NCI-H1105 (cell line): Measurements from ENCODE around the gene TEKT4.
"Not testable (repeated sequence)": the region's sequence is repeated elsewhere in the genome, so short reads cannot be mapped to it uniquely, and the experiment has no call there.

Source experiments
- DNase-seq: peaks from one replicate; lab custom pipeline; 2025; lab: John Stamatoyannopoulos, UW

Gene TEKT4

DNA sequence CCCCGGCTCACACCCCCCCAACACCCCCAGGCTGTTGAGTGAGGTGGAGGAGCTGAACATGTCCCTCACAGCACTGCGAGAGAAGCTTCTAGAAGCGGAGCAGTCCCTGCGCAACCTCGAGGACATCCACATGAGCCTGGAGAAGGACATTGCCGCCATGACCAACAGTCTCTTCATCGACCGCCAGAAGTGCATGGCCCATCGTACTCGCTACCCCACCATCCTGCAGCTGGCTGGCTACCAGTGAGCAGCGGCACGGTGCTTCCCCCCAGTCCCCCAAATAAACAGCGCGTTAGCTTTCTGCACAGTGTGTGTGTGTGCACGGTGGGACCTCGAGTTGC lies 5.3 kb downstream of the TEKT4 start:
- DNase-seq = no peak

DNA sequence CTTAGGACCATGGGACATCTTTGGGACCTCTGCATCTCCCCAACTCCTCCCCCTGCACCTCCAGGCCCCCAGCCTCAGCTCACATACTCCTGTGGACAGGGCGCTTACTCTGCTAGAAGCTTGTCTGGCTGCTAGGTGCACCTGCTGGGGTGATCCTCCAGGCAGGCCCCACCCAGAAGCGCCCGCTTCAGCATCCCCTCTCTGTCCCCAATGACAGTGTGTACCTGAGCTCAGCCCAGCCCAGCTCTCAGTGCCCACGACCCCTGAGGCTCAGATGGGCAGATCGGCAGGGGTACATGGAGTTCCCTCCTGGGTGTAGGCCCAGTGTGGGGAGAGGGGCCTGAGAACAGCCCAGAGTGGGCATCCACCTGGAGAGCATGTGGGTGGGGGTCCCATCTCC lies 5.9 kb downstream of the TEKT4 start:
- DNase-seq = no peak

DNA sequence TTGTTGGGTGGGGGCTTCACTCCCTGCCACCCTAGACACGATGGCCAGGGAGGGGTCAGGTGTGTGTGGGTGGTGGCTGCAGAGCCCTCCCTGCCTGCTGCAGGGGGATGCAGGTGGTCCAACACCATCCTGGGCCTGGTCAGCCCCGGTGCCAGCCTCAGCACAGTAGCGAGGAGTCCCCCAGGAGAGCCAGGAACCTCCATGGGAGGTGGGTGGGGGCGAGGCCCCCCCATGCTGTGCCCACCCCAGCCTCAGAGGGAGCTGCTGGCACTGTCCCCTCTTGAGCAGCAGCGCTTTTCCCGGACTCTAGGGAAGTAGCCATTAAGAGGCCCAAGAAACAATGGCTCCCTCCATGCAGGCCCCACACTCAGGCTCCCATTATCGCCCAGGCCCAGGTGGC lies 7.3 kb downstream of the TEKT4 start:
- not testable (repeated sequence) for DNase-seq

DNA sequence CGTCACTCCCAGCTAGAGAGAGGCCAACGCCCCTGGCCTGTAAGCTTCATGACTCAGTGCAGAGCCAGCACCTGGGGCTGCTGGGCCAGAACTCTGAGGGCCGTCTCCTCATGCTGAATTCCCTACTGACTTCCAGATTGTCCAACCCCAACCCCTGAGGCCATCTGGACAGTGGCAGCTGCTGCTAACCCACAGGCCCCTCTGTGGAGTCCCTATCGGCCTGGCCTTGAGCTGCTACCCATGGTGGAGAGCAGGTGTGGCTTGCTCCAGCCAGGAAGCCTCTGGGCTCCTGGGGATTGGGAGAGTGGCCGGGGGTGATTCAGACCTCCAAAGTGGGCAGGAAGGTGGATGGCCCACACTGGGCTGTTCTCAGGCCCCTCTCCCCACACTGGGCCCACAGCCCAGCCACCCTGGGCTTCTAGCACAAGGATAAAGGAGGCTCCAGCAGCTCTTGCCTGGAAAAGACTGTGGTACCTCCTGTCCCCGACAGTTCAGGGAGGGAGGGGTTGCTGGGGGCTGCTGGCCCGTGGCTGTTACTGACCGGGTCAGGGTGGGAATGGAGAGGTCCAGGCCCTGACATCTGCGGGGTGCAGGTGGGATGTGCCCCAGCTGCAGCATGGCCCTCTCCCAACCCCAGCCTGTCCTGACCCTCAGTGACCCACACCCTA lies 8.2 kb downstream of the TEKT4 start:
- DNase-seq = no peak

DNA sequence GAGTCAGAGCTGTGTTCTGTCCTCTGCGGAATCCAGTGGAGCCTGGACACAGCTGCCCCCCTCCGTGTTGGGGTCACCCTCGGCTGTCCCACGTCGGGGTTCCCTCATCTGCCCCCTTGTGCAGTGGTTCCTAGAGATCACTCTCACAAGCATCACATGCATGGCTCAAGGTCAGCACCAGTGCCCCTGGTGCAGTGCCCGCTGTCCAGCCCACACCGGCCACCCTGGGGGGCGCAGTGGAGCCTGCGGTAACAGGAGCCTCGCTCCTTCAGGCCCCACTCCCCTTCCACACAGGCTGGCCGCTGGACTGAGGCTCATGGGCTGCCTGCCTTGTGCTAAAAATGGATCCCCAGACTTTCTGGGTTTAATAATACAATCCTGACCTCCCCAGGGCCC lies 8.8 kb downstream of the TEKT4 start:
- DNase-seq = no peak

DNA sequence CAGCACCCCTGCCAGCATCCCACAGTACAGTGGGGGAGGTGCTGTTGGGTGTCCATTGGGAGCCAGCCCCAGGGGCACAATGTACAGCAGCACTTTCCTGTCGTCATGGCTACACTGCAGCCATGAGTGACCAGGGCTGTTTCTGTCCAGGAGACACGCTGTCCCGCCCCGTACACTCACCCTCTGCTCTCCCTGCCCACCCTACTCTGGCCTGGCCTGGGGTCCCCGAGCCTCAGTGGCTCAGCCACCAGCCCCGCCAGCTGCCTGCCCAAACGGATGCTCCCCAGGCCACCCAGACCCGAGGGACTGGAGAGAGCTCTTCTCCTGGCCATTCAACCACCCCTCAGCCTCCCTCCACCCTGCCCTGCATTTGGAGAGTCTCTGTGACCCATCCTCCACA lies 9.3 kb downstream of the TEKT4 start:
- no peak for DNase-seq

DNA sequence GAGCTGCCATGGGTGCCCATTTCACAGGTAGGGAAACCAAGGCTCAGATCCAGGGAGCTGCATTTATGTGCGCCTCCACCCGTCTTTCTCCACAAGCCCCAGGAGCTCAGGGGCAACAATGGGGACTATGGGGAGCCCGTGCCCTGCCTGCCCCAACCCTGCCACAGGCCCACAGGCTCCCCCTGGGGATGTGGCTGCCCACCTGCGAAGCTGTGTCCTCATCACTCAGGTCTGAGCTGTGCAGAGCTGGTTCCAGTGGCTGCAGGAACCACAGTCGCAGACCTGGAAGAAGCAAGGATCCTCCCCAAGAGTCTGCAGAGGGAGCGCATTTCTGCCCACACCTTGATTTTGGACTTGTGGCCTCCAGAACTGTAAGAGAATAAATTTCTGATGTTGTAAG lies 9.8 kb downstream of the TEKT4 start:
- no peak for DNase-seq

DNA sequence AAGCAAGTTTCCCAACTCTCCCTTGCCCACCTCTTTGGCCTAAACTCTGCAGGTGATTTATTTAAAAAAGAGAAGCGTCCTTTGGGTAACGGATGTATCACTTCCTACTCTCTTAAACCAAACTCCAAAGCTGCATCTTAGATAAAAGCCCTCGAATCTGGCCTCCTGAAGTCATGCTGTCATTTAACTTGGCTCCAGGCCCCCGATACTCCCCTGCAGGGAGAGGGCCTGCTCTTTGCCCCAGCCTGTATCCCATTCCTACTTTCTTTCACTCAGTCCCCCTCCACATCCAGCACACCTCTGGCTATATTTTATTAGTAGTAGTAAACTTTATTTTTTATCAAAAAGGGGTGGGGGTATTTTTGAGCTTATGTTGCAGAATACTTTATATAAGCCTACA lies 19.0 kb downstream of the TEKT4 start:
- DNase-seq = no peak

DNA sequence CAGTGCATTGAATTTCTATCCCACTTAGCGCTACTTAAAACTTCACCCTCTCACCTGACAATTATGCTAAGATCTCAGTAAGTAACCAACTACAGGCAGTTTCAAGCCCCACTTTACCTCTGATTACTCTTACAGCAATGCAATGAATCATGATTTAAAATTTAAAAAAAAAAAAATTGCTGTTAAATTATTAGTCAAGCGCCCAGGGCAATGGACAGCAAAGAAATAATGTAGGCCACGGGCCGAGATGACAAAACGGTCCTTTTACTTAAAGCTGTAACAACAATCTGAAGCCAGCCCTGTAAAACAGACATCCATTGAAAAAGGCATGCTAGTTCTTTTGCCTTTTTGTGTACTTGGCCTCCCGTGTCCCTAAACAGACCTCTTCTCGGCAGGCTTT lies 24.0 kb downstream of the TEKT4 start:
- DNase-seq = not testable (repeated sequence)

DNA sequence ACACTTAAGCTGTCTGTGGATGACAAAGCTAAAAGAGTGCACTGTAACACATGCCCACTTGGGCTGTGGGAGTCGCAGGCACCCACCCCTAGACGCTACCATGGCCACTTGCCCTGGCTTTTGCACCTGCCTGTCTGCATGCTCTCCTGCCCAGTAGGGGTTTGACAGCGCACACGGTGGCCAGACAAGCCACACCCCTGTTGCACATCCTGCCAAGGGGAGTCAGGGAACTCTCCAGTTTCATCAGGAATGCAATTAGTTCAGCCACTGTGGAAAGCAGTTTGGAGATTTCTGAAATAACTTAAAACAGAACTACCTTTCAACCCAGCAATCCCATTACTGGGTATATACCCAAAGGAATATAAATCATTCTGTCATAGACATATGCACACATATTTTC lies 35.7 kb downstream of the TEKT4 start:
- DNase-seq = not testable (repeated sequence)

DNA sequence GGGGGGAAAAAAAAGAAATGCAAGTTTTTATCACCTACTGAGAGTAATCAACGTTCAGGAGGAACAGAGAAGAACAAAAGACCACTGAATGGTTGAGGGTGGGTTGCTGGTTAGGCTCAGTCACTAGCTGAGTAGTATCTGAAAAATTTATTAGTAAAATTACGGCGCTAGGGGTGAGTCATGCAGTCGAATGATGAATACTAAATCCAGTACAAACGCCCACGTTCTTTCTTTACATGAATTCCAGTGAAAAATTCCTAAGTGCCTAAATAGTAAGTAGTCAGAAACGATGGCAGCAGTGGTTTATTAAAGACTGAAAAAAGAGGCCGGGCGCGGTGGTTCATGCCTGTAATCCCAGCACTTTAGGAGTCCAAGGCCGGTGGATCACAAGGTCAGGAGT lies 52.0 kb downstream of the TEKT4 start:
- DNase-seq = no peak

DNA sequence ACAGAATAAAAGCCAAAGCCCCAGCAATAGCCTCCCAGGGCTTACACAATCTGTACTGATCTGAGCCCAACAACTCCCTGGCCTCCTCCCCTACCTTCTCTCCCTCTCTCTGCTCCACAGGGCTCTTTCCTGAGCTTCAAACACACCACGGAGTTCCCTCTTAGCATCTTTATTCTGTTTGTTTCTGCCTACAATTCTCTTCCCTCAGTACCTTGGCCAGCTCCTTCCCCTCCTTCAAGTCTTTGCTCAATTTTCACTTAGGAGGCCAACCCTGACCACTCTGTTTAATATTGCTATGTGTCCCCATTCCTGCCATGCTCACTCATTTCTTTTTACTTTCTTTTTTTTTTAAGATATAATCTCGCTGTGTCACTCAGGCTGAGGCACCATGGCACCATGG lies 53.8 kb downstream of the TEKT4 start:
- not testable (repeated sequence) for DNase-seq
